Pancreas (tissue), 10 donors: ENCODE results near the gene ADCY10. TPM values are rescaled to one million over a fixed set of nuclear protein-coding genes. Genes with fewer than 3 reads are reported as not detected.
"Not testable (repeated sequence)": the region's sequence is repeated elsewhere in the genome, so short reads cannot be mapped to it uniquely, and the experiment has no call there.

Experiments used
- ATAC-seq, 4 donors: fragments of 200-7000 bp; cut with Tn5 transposase; one replicate each; pipeline versions ENCODE4 v1.8.0 to v1.9.1; 2020; ENCODE audit warnings: mild to moderate bottlenecking in 4 of 4, moderate library complexity in 4 of 4
- DNase-seq, 6 donors: peaks; one replicate each; pipeline ENCODE4 v3.0.0-alpha.2; 2020
- FAIRE-seq: peaks from 2 replicates; lab custom pipeline; 2012; peaks lifted over from hg19 to GRCh38; lab: Jason Lieb, UNC
- H3K27ac ChIP-seq, 4 donors: fragments of 200-600 bp; sonication (generic); 1 replicate in 3 of 4; 2 replicates in 1 of 4; pipeline versions ENCODE4 v1.5.0 to v1.8.0; 2020
- H3K27me3 ChIP-seq, 4 donors: fragments of 200-600 bp; one replicate each; pipeline ENCODE4 v1.8.0; 2021
- H3K36me3 ChIP-seq, 3 donors: fragments of 200-600 bp; sonication (generic) in 1 of 3; one replicate each; pipeline versions ENCODE4 v1.5.0 to v1.8.0; 2020 to 2021
- H3K4me1 ChIP-seq, 3 donors: fragments of 200-600 bp; one replicate each; pipeline ENCODE4 v1.8.0; 2021
- H3K4me3 ChIP-seq, 4 donors: fragments of 200-600 bp; sonication (generic) in 2 of 4; one replicate each; pipeline versions ENCODE4 v1.5.0 to v1.8.0; 2020 to 2021
- H3K9me3 ChIP-seq, 4 donors: fragments of 200-600 bp; one replicate each; pipeline ENCODE4 v1.8.0; 2021
- WGBS, 2 donors: extraction: QIAGEN DNeasy Blood & Tissue Kit; methylation state at CpG; one replicate each; pipeline ENCODE4 v1.1.7; 2013; 5-methylcytosine and 5-hydroxymethylcytosine counted together
- intact Hi-C, 3 donors: fragments of 100-400 bp; cut with DNase I; formaldehyde crosslinking; loops; one replicate each; pipeline versions ENCODE4 v1.11.1 to v1.14.2; 2022
- polyA plus RNA-seq, 2 donors: library from polyadenylated mRNA; stranded (reverse); fragments of 200-250 nt; gene quantifications; one replicate each; pipeline ENCODE4 v1.2.3, GENCODE V29; 2013
- total RNA-seq, 6 donors: library from RNA; stranded (reverse); fragmentation: NEBNext Ultra II Directional in 4 of 6; extraction: Animal tissue kit (Norgen Biotek cat#: 25700) in 4 of 6; gene quantifications; one replicate each; pipeline versions ENCODE4 v1.2.1 to v1.2.4, GENCODE V29; 2021 to 2023
- TF ChIP-seq, protein P1 (sequence below), 4 donors: fragments of 200-600 bp; sonication (generic) in 3 of 4; IDR thresholded peaks; one replicate each; pipeline versions ENCODE4 v1.5.0 to v1.8.0; 2021; ENCODE audit warnings: antibody characterized with exemption in 4 of 4
- donor health status: healthy with polysubstance abuse.
- donor health status: DM: no; HTN: no; CAD: no; lungs with moderate emphysema.
- donor health status: DM: no; HTN: no; CAD: no.
- donor health status: control.
- donor health status: control.
- donor health status: Bipolar disorder and iron deficiency.
- donor health status: DM: yes; HTN: yes; CAD: no.
- donor health status: DM: no; HTN: no; CAD: no.
- donor health status: DM: no; HTN: no; CAD: no.
- donor health status: DM: yes; HTN: yes; CAD: no.

The ADCY10 gene
- total and polyA plus RNA-seq, 8 donors = 0.03 to 0.31 (median 0.16) TPM; not detected in 1

DNA sequence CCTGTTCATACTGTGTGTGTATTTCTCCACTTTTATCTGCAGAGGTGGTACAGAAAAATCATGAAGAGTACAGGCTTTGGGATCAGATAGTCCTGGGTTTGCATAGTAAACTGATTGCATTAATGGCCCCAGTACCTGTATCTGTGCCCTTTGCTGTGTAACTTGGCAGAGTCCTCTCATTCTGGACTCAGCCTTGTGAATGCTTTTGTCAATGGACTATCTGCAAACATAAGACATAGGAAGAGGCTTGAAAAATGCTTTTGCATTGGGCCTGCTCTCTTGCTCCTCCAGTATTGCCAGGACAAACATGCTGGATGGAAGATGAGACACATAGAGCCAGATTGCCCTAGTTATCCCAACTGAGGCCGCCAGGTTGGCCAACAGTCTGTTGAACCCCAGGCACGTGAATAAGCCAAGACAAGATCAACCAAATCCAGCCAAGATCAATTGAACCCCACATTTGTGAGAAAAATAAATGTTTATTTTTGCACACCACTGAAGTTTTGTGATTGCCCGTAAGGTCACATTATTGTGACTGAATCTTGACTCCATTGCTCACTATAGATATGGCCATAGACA, 37.2 kb downstream of the ADCY10 start:
- intact Hi-C loops = no loop called here
- WGBS, 2 donors = 90 to 99% methylated on average over 3 of the region's 3 CpGs
- Histone ChIP-seq H3K4me1 (no peaks in the 10 kb centered on the region), H3K27ac (no peak overlapping the region), H3K9me3 (no peaks in the 10 kb centered on the region), H3K27me3 (no peaks in the 10 kb centered on the region), H3K36me3 (no peaks in the 10 kb centered on the region), H3K4me3 (no peak overlapping the region)
- TF ChIP-seq, protein P1, sequence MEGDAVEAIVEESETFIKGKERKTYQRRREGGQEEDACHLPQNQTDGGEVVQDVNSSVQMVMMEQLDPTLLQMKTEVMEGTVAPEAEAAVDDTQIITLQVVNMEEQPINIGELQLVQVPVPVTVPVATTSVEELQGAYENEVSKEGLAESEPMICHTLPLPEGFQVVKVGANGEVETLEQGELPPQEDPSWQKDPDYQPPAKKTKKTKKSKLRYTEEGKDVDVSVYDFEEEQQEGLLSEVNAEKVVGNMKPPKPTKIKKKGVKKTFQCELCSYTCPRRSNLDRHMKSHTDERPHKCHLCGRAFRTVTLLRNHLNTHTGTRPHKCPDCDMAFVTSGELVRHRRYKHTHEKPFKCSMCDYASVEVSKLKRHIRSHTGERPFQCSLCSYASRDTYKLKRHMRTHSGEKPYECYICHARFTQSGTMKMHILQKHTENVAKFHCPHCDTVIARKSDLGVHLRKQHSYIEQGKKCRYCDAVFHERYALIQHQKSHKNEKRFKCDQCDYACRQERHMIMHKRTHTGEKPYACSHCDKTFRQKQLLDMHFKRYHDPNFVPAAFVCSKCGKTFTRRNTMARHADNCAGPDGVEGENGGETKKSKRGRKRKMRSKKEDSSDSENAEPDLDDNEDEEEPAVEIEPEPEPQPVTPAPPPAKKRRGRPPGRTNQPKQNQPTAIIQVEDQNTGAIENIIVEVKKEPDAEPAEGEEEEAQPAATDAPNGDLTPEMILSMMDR (IDR thresholded peaks at IDR 0.05) = no peak
- DNase-seq (no peak), ATAC-seq (no peak), FAIRE-seq (no peak)

DNA sequence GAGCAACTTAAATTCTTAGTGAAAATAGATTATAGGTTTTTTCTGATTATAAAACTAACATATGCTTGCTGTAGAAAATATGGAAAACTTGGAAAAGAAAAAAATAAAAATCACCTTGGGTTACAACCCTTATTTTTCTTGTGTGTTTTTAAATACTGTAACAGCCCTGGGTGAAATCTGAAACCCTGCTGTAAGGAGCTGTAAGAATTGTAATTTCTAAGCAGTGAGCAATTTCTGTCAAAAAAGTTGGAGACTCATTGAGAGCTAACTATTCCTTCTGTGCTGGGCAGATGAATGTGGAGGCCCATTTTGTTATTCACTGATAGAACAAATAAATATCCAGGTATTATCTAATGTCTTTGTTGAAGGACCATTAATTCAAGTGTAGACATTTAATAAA, 42.6 kb downstream of the ADCY10 start:
- Histone ChIP-seq H3K27me3 (no peaks in the 10 kb centered on the region), H3K4me1 (no peaks in the 10 kb centered on the region), H3K9me3 (no peaks in the 10 kb centered on the region), H3K4me3 (no peak overlapping the region), H3K27ac (no peak overlapping the region), H3K36me3 (no peaks in the 10 kb centered on the region)
- TF ChIP-seq, protein P1 (IDR thresholded peaks at IDR 0.05) = no peak
- intact Hi-C loops = no loop called here
- FAIRE-seq = no peak
- ATAC-seq = no peak
- DNase-seq = no peak

DNA sequence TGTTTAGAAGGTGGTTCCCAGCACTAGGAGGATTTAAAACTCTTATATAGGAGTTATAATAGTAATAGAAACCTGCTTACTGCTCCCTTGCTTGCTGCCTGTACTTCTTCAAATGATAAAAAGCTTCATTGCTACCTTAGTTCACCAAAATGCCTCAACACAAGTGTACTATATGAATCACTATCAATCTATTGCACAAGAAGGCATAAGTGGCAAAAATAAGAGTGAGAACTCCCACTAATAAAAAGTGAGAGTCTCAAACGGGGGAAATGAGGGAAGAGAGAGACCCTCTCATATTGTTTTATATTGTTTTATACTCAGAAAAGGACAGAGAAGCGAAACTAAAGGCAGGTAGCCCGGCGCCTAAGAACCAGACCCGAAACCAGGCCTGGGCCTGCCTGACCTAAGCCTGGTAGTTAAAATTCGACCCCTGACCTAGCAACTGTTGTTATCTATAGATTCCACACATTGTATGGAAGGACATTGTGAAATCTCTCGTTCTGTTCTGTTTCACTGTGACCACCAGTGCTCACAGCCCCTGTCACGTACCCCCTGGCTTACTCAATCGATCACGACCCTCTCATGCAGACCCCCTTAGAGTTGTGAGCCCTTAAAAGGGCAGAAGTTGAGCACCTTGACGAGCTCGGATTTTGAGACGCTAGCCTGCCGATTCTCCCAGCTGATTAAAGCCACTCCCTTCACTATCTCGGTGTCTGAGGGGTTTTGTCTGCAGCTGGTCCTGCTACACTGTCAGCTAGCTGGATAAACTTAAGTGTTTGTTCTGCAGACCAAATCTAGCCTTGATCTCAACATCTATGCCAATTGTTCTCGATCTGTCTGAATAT, 44.6 kb downstream of the ADCY10 start:
- FAIRE-seq, intact Hi-C loops, H3K9me3 ChIP-seq: not testable (repeated sequence)

DNA sequence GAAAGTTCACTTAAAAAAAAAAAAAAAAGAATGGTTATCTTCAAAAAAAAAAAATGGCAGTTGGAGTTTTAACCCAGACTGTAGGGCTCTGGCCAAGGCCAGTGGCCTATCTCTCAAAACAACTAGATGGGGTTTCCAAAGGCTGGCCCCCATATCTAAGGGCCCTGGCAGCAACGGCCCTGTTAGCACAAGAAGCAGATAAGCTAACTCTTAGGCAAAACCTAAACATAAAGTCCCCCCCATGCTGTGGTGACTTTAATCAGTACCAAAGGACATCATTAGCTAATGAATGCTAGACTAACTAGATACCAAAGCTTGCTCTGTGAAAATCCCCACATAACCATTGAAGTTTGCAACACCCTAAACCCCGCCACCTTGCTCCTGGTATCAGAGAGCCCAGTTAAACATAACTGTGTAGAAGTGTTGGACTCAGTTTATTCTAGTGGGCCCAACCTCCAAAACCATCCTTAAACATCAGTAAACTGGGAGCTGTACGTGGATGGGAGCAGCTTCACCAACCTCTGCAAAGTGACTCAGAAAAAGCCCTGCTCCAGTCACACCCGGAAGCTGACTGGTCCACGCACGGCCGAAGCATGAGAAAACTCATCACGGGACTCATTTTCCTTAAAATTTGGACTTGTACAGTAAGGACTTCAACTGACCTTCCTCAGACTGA, 47.1 kb downstream of the ADCY10 start:
- H3K36me3 ChIP-seq, H3K9me3 ChIP-seq, H3K27ac ChIP-seq, H3K4me1 ChIP-seq, FAIRE-seq, H3K27me3 ChIP-seq, DNase-seq, ATAC-seq, intact Hi-C loops, H3K4me3 ChIP-seq: not testable (repeated sequence)
- 86 to 88% methylated on average over 8 of the region's 8 CpGs for WGBS, 2 donors

More for the DNA sequence above, 44.6 kb downstream of the ADCY10 start:
- not testable (repeated sequence) for H3K27ac ChIP-seq, ATAC-seq, H3K27me3 ChIP-seq, H3K36me3 ChIP-seq, DNase-seq, H3K4me1 ChIP-seq, H3K4me3 ChIP-seq
- 62 to 64% methylated on average over 16 of the region's 16 CpGs for WGBS, 2 donors

DNA sequence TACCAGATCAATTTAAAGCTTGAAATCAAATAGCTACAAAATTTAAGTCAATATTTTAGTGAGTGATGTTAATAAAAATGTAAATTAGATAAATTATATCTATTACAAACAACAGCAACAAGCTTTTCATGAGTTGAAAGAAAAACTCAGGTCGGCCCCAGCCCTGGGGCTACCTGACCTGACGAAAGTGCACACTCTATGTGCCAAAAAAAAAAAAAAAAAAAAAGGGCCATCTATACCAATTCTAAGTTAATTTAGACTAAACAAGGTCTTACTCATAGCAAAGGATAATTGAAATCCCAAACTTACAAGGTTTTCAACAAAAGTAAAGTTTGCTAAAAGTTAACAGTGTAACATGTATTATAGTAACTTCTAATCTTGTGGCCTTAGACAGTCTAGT, 47.6 kb downstream of the ADCY10 start:
- H3K4me3 ChIP-seq, H3K4me1 ChIP-seq, H3K27me3 ChIP-seq, H3K36me3 ChIP-seq, intact Hi-C loops, DNase-seq, ATAC-seq, H3K9me3 ChIP-seq, FAIRE-seq, H3K27ac ChIP-seq: not testable (repeated sequence)
- WGBS, 2 donors = 84 to 91% methylated on average over 2 of the region's 2 CpGs

DNA sequence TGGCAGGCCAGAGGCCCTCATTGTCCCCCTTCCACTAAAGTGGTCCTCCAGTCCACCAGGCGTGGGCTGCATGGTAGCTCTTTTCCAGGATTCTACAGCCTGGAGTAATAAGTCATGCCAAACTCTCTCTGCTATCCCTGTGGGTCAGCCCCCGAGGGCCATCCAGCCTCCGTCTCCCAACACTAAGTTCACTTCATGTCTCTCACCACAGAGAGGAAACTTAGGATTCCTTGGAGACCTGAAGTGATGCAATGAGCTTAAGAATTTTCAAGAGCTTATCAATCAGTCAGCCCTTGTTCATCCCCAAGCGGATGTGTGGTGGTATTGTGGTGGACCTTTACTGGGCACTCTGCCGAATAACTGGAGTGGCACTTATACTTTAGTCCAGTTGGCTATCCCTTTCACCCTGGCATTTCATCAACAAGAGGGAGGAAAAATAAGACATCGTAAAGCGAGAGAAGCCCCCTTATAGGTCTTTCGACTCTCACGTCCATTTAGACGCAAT, 48.1 kb downstream of the ADCY10 start:
- H3K27me3 ChIP-seq, H3K9me3 ChIP-seq, ATAC-seq, intact Hi-C loops, FAIRE-seq, H3K36me3 ChIP-seq, DNase-seq, H3K4me1 ChIP-seq, H3K4me3 ChIP-seq, H3K27ac ChIP-seq: not testable (repeated sequence)
- 96% methylated on average over 10 of the region's 10 CpGs for WGBS, 2 donors

DNA sequence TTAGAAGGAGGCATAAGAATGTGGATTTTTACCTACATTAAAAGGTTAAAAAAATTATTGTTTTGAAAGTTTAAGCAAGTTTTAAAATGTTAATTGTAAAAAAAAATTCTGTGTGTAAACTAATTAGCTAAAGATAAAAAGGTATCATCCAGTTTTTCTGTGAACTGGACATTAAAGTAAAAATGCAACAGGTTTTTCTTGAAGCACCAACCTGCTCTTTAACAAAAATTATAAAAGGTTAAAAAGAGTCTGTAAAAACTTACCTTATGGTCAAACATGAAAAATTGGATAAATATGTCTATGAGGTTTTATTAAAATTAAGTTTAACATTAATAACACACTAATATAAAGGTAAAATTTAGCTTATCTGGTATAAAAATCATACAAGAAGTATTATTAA, 48.7 kb downstream of the ADCY10 start:
- FAIRE-seq, H3K27me3 ChIP-seq, DNase-seq, H3K9me3 ChIP-seq, ATAC-seq, H3K36me3 ChIP-seq, intact Hi-C loops, H3K4me3 ChIP-seq, H3K27ac ChIP-seq, H3K4me1 ChIP-seq: not testable (repeated sequence)
